Tibial nerve (tissue), 4 donors: Measurements from ENCODE around the gene WRAP73. TPM values are rescaled to one million over a fixed set of nuclear protein-coding genes. Genes with fewer than 3 reads are reported as not detected.

Experiments
- DNase-seq, 2 donors: peaks; one replicate each; pipeline ENCODE4 v3.0.0-alpha.2; 2019; ENCODE audit warnings: low spot score in 2 of 2
- H3K27ac ChIP-seq, 4 donors: fragments of 200-600 bp; sonication (generic) in 3 of 4; one replicate each; pipeline ENCODE4 v1.5.1; 2017 to 2019; ENCODE audit warnings: mild to moderate bottlenecking in 1 of 4
- H3K27me3 ChIP-seq, 2 donors: fragments of 200-600 bp; sonication (generic) in 1 of 2; one replicate each; pipeline versions ENCODE4 v1.5.1 to v1.6.0; 2017 to 2019
- H3K36me3 ChIP-seq, 3 donors: fragments of 200-600 bp; sonication (generic); one replicate each; pipeline ENCODE4 v1.5.1; 2018 to 2019
- H3K4me1 ChIP-seq, 4 donors: fragments of 200-600 bp; sonication (generic) in 3 of 4; one replicate each; pipeline ENCODE4 v1.5.1; 2017 to 2019
- H3K4me3 ChIP-seq, 4 donors: fragments of 200-600 bp; sonication (generic) in 3 of 4; one replicate each; pipeline ENCODE4 v1.5.1; 2017 to 2019; ENCODE audit warnings: mild to moderate bottlenecking in 1 of 4, moderate library complexity in 1 of 4
- H3K9me3 ChIP-seq, 4 donors: fragments of 200-600 bp; sonication (generic) in 3 of 4; one replicate each; pipeline ENCODE4 v1.5.1; 2017 to 2019
- EP300 ChIP-seq, 2 donors: sonication (generic); formaldehyde crosslinking; IDR thresholded peaks; one replicate each; pipeline ENCODE4 v1.6.1; 2017; ENCODE audit warnings: antibody characterized with exemption in 2 of 2, mild to moderate bottlenecking in 1 of 2
- POLR2A ChIP-seq, 2 donors: fragments of 450-650 bp; IDR thresholded peaks; one replicate each; pipeline ENCODE4 v1.6.1; 2017; ENCODE audit warnings: antibody characterized with exemption in 2 of 2, mild to moderate bottlenecking in 2 of 2, moderate library complexity in 2 of 2
- WGBS, 2 donors: methylation state at CpG; one replicate each; pipeline ENCODE4 v1.1.5; 2018; 5-methylcytosine and 5-hydroxymethylcytosine counted together
- total RNA-seq, 4 donors: library from RNA; depleted of rRNA; stranded (reverse); fragments of >200 nt; gene quantifications; one replicate each; pipeline ENCODE4 v1.1.0, GENCODE V29; 2016
- TF ChIP-seq, protein P1 (sequence below), 5 experiments: fragments of 200-600 bp in 3 of 5; fragments of 450-650 bp in 2 of 5; sonication (generic) in 3 of 5; IDR thresholded peaks; one replicate each; pipeline ENCODE4 v1.5.1; 2016 to 2019; ENCODE audit warnings: antibody characterized with exemption in 5 of 5, mild to moderate bottlenecking in 3 of 5, moderate library complexity in 2 of 5

WRAP73 gene
- total RNA-seq, 4 donors from 2014 or later: 11.1 to 17.1 (median 12.9) TPM

- Histone ChIP-seq H3K4me3 (no peak overlapping the region), H3K27me3 (peaks cover 0 to 65% of the 10 kb centered on the region in 2 donors), H3K4me1 (peaks cover 0 to 17% (median 9%) of the 10 kb centered on the region in 4 donors), H3K36me3 (no peaks in the 10 kb centered on the region), H3K9me3 (no peaks in the 10 kb centered on the region), H3K27ac (no peak overlapping the region)
- DNase-seq: no peak
- WGBS, 2 donors: 82 to 85% methylated on average over 13 of the region's 13 CpGs
- TF ChIP-seq, protein P1, sequence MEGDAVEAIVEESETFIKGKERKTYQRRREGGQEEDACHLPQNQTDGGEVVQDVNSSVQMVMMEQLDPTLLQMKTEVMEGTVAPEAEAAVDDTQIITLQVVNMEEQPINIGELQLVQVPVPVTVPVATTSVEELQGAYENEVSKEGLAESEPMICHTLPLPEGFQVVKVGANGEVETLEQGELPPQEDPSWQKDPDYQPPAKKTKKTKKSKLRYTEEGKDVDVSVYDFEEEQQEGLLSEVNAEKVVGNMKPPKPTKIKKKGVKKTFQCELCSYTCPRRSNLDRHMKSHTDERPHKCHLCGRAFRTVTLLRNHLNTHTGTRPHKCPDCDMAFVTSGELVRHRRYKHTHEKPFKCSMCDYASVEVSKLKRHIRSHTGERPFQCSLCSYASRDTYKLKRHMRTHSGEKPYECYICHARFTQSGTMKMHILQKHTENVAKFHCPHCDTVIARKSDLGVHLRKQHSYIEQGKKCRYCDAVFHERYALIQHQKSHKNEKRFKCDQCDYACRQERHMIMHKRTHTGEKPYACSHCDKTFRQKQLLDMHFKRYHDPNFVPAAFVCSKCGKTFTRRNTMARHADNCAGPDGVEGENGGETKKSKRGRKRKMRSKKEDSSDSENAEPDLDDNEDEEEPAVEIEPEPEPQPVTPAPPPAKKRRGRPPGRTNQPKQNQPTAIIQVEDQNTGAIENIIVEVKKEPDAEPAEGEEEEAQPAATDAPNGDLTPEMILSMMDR (IDR thresholded peaks at IDR 0.05): no peak
- no peak for TF ChIP-seq POLR2A (IDR thresholded peaks at IDR 0.05)
- TF ChIP-seq EP300 (IDR thresholded peaks at IDR 0.05): no peak
These were observed 6.7 kb upstream of the WRAP73 start for GRCh38 chr1:3656450-3657095.

GRCh38 chr1:3654549-3655281, 4.8 kb upstream of the WRAP73 start:
- TF ChIP-seq EP300 (IDR thresholded peaks at IDR 0.05): no peak
- no peak for TF ChIP-seq POLR2A (IDR thresholded peaks at IDR 0.05)
- TF ChIP-seq, protein P1 (IDR thresholded peaks at IDR 0.05): no peak
- no peaks in the 10 kb centered on the region for H3K9me3 ChIP-seq
- no peak overlapping the region for H3K27ac ChIP-seq
- 80 to 85% methylated on average over 22 of the region's 22 CpGs for WGBS, 2 donors
- H3K27me3 ChIP-seq: peaks cover 5 to 79% of the 10 kb centered on the region in 2 donors
- H3K4me1 ChIP-seq: peaks cover 0 to 32% (median 21%) of the 10 kb centered on the region in 4 donors
- no peak overlapping the region for H3K4me3 ChIP-seq
- DNase-seq: no peak
- no peaks in the 10 kb centered on the region for H3K36me3 ChIP-seq

GRCh38 chr1:3653286-3653618, 3.3 kb upstream of the WRAP73 start:
- no peak for DNase-seq
- Histone ChIP-seq H3K9me3 (no peaks in the 10 kb centered on the region), H3K4me1 (peaks cover 0 to 46% (median 21%) of the 10 kb centered on the region in 4 donors), H3K36me3 (no peaks in the 10 kb centered on the region), H3K27me3 (peaks cover 5 to 69% of the 10 kb centered on the region in 2 donors), H3K27ac (no peak overlapping the region), H3K4me3 (no peak overlapping the region)
- WGBS, 2 donors: 41 to 50% methylated on average over 10 of the region's 10 CpGs
- TF ChIP-seq EP300 (IDR thresholded peaks at IDR 0.05) (no peak), POLR2A (IDR thresholded peaks at IDR 0.05) (no peak)
- TF ChIP-seq, protein P1 (IDR thresholded peaks at IDR 0.05): no peak

DNA sequence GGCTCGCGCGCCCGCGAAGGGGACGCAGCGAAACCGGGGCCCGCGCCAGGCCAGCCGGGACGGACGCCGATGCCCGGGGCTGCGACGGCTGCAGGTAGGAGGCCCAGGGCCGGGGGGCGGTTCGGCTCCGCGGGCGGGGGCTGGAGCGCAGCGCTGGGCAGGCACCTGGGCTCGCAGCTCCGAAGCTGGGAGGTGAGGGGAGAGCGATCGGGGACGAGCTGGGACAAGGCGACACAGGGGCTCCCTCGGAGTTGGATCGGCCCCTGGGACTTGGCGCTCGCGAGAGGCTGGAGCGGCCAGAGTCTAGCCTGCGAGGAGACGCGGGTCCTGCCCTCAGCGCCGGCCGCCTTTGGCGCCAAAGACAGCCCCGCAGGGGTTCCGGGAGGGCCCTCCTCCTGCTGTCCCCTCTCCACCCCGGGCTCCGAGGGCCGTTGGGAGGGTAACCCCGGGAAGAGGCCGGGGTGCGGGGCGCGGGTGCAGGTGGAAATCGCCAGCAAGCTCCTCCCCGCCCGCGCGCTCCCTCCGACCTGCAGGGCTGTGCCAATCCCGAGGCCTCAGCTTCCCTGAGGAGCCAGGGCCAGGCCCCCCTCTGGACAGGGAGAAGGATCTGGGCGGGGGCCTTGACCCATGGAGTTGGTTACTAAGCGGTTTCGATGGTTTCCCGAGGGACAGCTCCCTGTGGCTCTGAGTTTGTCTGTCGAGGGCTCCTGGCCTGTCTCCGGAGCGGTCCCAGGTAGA, 2.8 kb upstream of the WRAP73 start:
- DNase-seq: no peak
- WGBS, 2 donors: 12 to 20% methylated on average over 17 to 48 of the region's 68 CpGs
- TF ChIP-seq, protein P1 (IDR thresholded peaks at IDR 0.05): no peak
- TF ChIP-seq EP300 (IDR thresholded peaks at IDR 0.05) (no peak), POLR2A (IDR thresholded peaks at IDR 0.05) (no peak)
- no peaks in the 10 kb centered on the region for H3K36me3 ChIP-seq
- no peak overlapping the region for H3K27ac ChIP-seq
- H3K4me1 ChIP-seq: peaks cover 0 to 48% (median 21%) of the 10 kb centered on the region in 4 donors
- no peaks in the 10 kb centered on the region for H3K9me3 ChIP-seq
- peaks cover 5 to 64% of the 10 kb centered on the region in 2 donors for H3K27me3 ChIP-seq
- peak overlapping the region in 2 of 4 donors; percentile 1 to 45 for H3K4me3 ChIP-seq
